WERI-Rb-1 (cell line): ENCODE results near the gene ACTMAP.

Experiments used
- DNase-seq: peaks from one replicate; pipeline ENCODE4 v3.0.0-alpha.2; 2020
- H3K27ac ChIP-seq: fragments of 250-450 bp; sonication (Bioruptor Pico); 2 replicates; pipeline ENCODE4 v1.5.1; 2020; ENCODE audit warnings: mild to moderate bottlenecking, moderate library complexity
- H3K27me3 ChIP-seq: fragments of 250-450 bp; sonication (Bioruptor Pico); 2 replicates; pipeline ENCODE4 v1.5.1; 2021; ENCODE audit warnings: mild to moderate bottlenecking, low read depth, moderate library complexity; ENCODE audit not compliant: insufficient read depth, severe bottlenecking
- H3K36me3 ChIP-seq: fragments of 250-450 bp; sonication (Bioruptor Pico); 2 replicates; pipeline ENCODE4 v1.5.1; 2020; ENCODE audit warnings: mild to moderate bottlenecking, moderate library complexity
- H3K4me3 ChIP-seq: 2 replicates; pipeline ENCODE4 v1.5.1; 2011; ENCODE audit warnings: low read depth, mild to moderate bottlenecking, control low read depth, low read length
- H3K9me3 ChIP-seq: fragments of 250-450 bp; sonication (Bioruptor Pico); 2 replicates; pipeline ENCODE4 v1.5.1; 2021; ENCODE audit warnings: mild to moderate bottlenecking, moderate library complexity; ENCODE audit not compliant: severe bottlenecking
- CTCF ChIP-seq: IDR thresholded peaks from 2 replicates; pipeline ENCODE4 v1.5.1; 2011; ENCODE audit warnings: low read depth, mild to moderate bottlenecking, control low read depth, inconsistent platforms, low read length

ACTMAP gene

GRCh38 chr19:40695881-40696280 lies 54.4 kb downstream of the ACTMAP start:
- Histone ChIP-seq H3K27me3 (no peaks in the 10 kb centered on the region), H3K36me3 (peaks cover 35% of the 10 kb centered on the region), H3K4me3 (no peak overlapping the region), H3K27ac (no peak overlapping the region), H3K9me3 (no peaks in the 10 kb centered on the region)
- TF ChIP-seq CTCF: no peak
- DNase-seq: no peak

GRCh38 chr19:40693896-40694295 lies 56.4 kb downstream of the ACTMAP start:
- peak; percentile 52 for DNase-seq
- H3K27ac ChIP-seq: peak overlapping the region; percentile 99
- no peak overlapping the region for H3K4me3 ChIP-seq
- no peak for TF ChIP-seq CTCF
- H3K36me3 ChIP-seq: peaks cover 35% of the 10 kb centered on the region
- H3K27me3 ChIP-seq: no peaks in the 10 kb centered on the region
- H3K9me3 ChIP-seq: no peaks in the 10 kb centered on the region

GRCh38 chr19:40693150-40693788 lies 57.0 kb downstream of the ACTMAP start:
- Histone ChIP-seq H3K4me3 (no peak overlapping the region), H3K27ac (peak overlapping the region; percentile 99), H3K27me3 (no peaks in the 10 kb centered on the region), H3K9me3 (no peaks in the 10 kb centered on the region), H3K36me3 (peaks cover 35% of the 10 kb centered on the region)
- no peak for DNase-seq
- TF ChIP-seq CTCF: no peak

- H3K27ac ChIP-seq: peak overlapping the region; percentile 99
- H3K27me3 ChIP-seq: no peaks in the 10 kb centered on the region
- TF ChIP-seq CTCF: no peak
- peaks cover 32% of the 10 kb centered on the region for H3K36me3 ChIP-seq
- peak; percentile 53 for DNase-seq
- no peaks in the 10 kb centered on the region for H3K9me3 ChIP-seq
- peak overlapping the region; percentile 56 for H3K4me3 ChIP-seq
Measured at GRCh38 chr19:40692212-40692551, 58.1 kb downstream of the ACTMAP start.

GRCh38 chr19:40691421-40692211 lies 58.7 kb downstream of the ACTMAP start:
- Histone ChIP-seq H3K27me3 (no peaks in the 10 kb centered on the region), H3K4me3 (peak overlapping the region; percentile 56), H3K27ac (peak overlapping the region; percentile 99), H3K36me3 (peaks cover 29% of the 10 kb centered on the region), H3K9me3 (no peaks in the 10 kb centered on the region)
- TF ChIP-seq CTCF: no peak
- DNase-seq: peak; percentile 98
